ENCODE data around the gene C12orf57.

C12orf57 gene

GRCh38 chr12:6917491-6918231 lies 26.2 kb upstream of the C12orf57 start:
- no peak for DNase-seq (ENCODE audit: low spot score)

GRCh38 chr12:6919588-6919987 lies 24.2 kb upstream of the C12orf57 start:
- DNase-seq (ENCODE audit: low spot score): no peak

GRCh38 chr12:6921539-6921938 lies 22.3 kb upstream of the C12orf57 start:
- DNase-seq (ENCODE audit: low spot score): no peak

GRCh38 chr12:6921996-6922946 lies 21.6 kb upstream of the C12orf57 start:
- DNase-seq (ENCODE audit: low spot score): no peak

GRCh38 chr12:6923003-6923732 lies 20.7 kb upstream of the C12orf57 start:
- no peak for DNase-seq (ENCODE audit: low spot score)

GRCh38 chr12:6923851-6924250 lies 20.0 kb upstream of the C12orf57 start:
- DNase-seq (ENCODE audit: low spot score): no peak

- DNase-seq (ENCODE audit: low spot score): no peak
These were observed 18.6 kb upstream of the C12orf57 start for GRCh38 chr12:6925239-6925539.

GRCh38 chr12:6925540-6926279 lies 18.1 kb upstream of the C12orf57 start:
- no peak for DNase-seq (ENCODE audit: low spot score)

- DNase-seq (ENCODE audit: low spot score): peak; percentile 85
These were observed 16.3 kb upstream of the C12orf57 start, which contains the start of gene ATN1 for GRCh38 chr12:6927379-6928021. ATN1 (plus strand) TSS chr12:6927959; CDS start chr12:6934002, 6,043 bp downstream.

- DNase-seq (ENCODE audit: low spot score): peak; percentile 67
These were observed 15.7 kb upstream of the C12orf57 start for GRCh38 chr12:6928022-6928702.

- DNase-seq (ENCODE audit: low spot score): no peak
These were observed 15.0 kb upstream of the C12orf57 start for GRCh38 chr12:6928703-6929407.

GRCh38 chr12:6929466-6930452 lies 14.1 kb upstream of the C12orf57 start:
- no peak for DNase-seq (ENCODE audit: low spot score)

- no peak for DNase-seq (ENCODE audit: low spot score)
These were observed 11.1 kb upstream of the C12orf57 start for GRCh38 chr12:6932766-6933165.

- DNase-seq (ENCODE audit: low spot score): no peak
These were observed 9.7 kb upstream of the C12orf57 start for GRCh38 chr12:6934110-6934509.

GRCh38 chr12:6935371-6936193 lies 8.2 kb upstream of the C12orf57 start:
- no peak for DNase-seq (ENCODE audit: low spot score)

GRCh38 chr12:6936194-6936635 lies 7.6 kb upstream of the C12orf57 start:
- DNase-seq (ENCODE audit: low spot score): no peak

- DNase-seq (ENCODE audit: low spot score): no peak
These were observed 7.0 kb upstream of the C12orf57 start for GRCh38 chr12:6936636-6937480.

Data from D341Med (cell line).